Measurements from ENCODE around the gene RPLP2.

RPLP2 gene

DNA sequence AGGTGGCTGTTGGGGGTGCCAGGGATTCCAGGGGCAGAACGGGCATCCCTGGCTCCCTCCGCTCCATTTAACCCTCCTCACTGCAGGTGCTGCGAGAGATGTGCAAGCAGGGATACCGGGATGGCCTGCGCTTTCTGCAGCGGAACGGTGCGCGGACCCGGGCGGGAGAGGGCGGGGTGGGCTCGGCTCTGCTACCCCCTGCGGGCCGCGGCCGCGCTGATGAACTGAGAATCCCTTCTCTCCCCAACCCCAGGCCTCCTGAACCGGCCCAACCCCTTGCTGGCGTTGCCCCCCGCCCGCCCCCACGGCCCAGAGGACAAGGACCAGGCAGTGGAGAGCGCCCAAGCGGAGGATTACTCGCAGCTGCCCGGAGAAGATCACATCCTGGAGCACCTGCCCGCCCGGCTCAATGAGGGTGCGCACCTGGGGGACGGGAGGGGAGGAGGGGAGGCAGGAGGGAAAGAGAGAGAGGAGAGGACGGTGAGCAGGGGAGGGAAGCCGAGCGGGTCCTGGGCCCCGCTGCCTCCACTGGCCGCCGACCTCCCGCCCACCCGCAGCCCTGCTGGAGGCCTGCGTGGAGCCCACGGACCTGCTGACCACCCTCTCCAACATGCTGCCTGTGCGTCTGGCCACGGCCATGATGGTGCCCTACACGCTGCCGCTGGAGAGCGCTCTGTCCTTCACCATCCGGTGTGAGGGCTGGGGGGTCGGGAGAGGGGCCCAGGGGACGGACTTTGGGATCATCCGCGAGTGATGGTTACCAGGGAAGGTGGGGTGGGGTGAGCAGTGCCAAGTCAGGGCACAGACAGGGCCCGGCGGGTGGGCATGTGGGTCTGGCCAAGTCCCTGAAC lies 13.9 kb downstream of the RPLP2 start:
- TF ChIP-seq, protein P1, sequence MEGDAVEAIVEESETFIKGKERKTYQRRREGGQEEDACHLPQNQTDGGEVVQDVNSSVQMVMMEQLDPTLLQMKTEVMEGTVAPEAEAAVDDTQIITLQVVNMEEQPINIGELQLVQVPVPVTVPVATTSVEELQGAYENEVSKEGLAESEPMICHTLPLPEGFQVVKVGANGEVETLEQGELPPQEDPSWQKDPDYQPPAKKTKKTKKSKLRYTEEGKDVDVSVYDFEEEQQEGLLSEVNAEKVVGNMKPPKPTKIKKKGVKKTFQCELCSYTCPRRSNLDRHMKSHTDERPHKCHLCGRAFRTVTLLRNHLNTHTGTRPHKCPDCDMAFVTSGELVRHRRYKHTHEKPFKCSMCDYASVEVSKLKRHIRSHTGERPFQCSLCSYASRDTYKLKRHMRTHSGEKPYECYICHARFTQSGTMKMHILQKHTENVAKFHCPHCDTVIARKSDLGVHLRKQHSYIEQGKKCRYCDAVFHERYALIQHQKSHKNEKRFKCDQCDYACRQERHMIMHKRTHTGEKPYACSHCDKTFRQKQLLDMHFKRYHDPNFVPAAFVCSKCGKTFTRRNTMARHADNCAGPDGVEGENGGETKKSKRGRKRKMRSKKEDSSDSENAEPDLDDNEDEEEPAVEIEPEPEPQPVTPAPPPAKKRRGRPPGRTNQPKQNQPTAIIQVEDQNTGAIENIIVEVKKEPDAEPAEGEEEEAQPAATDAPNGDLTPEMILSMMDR (IDR thresholded peaks at IDR 0.05; ENCODE audit: borderline replicate concordance, insufficient read depth, low read depth, low read length) = no peak
- H3K4me3 ChIP-seq (ENCODE audit: low read depth, low read length) = no peak overlapping the region

DNA sequence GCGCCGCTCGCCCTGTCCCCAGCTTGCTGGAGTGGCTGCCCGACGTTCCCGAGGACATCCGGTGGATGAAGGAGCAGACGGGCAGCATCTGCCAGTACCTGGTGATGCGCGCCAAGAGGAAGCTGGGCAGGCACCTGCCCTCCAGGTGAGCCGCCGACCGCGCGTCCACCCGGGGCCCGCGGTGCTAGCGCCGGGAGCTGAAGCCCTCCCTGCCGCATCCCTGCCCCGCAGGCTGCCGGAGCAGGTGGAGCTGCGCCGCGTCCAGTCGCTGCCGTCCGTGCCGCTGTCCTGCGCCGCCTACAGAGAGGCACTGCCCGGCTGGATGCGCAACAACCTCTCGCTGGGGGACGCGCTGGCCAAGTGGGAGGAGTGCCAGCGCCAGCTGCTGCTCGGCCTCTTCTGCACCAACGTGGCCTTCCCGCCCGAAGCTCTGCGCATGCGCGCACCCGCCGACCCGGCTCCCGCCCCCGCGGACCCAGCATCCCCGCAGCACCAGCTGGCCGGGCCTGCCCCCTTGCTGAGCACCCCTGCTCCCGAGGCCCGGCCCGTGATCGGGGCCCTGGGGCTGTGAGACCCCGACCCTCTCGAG lies 14.6 kb downstream of the RPLP2 start:
- TF ChIP-seq, protein P1 (IDR thresholded peaks at IDR 0.05; ENCODE audit: borderline replicate concordance, insufficient read depth, low read depth, low read length) = no peak
- H3K4me3 ChIP-seq (ENCODE audit: low read depth, low read length) = no peak overlapping the region

DNA sequence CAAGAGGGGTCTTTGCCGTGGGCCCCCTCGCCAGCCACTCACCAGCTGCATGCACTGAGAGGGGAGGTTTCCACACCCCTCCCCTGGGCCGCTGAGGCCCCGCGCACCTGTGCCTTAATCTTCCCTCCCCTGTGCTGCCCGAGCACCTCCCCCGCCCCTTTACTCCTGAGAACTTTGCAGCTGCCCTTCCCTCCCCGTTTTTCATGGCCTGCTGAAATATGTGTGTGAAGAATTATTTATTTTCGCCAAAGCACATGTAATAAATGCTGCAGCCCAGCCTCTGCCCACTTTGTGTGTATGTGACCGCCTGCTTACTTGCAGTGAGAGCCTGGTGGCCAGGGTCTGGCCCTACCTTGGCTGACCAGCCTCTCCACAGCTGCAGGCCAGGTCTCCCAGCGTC lies 15.2 kb downstream of the RPLP2 start:
- TF ChIP-seq, protein P1 (IDR thresholded peaks at IDR 0.05; ENCODE audit: borderline replicate concordance, insufficient read depth, low read depth, low read length) = no peak

DNA sequence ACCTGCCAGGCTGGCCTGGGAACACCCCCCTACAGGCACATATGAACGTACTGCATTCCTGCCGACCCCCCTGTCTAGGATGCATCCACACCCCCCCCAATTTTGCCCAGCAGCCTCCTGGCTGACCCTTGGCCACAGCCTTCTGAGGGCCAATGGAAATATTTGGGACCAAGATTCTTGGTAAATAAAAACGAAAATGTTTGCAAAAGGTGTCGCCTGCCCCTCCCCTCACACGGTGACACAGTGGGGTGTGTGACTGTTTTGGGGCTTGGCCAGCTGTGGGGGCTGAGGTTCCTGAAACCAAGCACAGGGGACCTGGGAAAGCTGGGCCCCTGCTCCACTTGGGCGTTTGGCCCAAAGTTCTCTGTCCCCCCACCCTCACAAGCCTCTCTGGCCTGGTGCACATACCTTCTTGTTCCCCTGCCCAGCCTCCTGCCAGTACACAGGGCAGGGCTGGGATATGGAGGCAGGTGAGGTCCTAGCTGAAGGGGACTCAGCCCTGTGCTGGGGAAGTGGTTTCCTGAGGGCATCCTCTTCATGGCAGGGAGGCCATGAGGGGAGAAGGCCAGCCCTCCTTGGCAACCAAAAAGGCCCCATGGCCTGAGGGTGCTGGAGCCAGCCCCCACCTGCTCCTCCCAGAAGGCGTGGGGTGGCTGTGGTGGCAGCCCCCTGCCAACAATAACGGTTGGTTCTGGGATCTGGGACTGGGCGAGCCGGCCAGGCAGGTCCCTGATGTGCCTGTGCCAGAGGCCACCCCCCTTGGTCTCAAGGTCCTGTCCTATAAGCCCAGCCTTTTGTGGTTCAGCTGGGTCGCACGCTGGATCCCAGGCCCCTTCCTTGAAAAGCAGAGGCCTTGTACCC lies 15.8 kb downstream of the RPLP2 start:
- TF ChIP-seq, protein P1 (IDR thresholded peaks at IDR 0.05; ENCODE audit: borderline replicate concordance, insufficient read depth, low read depth, low read length) = no peak
- no peak overlapping the region for H3K4me3 ChIP-seq (ENCODE audit: low read depth, low read length)

More for the DNA sequence above, 15.2 kb downstream of the RPLP2 start:
- H3K4me3 ChIP-seq (ENCODE audit: low read depth, low read length) = no peak overlapping the region

DNA sequence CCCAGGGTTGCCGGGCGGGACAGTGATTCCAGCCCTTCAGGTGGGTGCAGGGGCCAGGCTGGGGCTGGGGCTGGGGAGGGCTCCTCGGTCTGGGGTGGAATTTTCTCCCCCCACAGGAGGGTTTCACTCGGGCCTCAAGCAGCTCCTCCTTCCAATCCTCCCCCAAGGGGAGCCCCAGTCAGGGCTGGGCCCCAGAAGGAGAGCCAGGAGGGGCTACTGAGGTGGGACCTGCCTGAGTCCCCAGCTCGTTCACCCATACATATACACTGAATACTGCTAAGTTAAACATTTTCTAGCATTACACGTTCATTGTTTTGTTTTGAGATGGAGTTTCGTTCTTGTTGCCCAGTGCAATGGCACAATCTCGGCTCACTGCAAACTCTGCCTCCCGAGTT lies 16.5 kb downstream of the RPLP2 start:
- H3K4me3 ChIP-seq (ENCODE audit: low read depth, low read length) = no peak overlapping the region
- TF ChIP-seq, protein P1 (IDR thresholded peaks at IDR 0.05; ENCODE audit: borderline replicate concordance, insufficient read depth, low read depth, low read length) = no peak

DNA sequence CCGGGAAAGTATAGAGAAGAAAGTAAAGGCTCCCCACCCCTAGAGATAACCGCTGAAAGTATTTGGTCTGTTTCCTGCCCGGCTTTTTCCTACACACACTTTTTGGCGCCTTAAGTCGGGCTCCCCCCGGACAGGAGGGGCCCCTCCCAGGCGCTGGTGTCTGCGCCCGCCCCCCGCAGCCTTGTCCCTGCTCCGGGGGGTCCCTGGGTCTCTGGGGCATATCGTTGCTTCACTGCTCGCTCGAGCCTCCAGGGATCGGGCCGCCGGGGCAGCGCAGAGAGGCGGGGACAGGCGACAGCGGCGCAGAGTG lies 17.0 kb downstream of the RPLP2 start:
- peak overlapping the region; percentile 55 for H3K4me3 ChIP-seq (ENCODE audit: low read depth, low read length)
- TF ChIP-seq, protein P1 (IDR thresholded peaks at IDR 0.05; ENCODE audit: borderline replicate concordance, insufficient read depth, low read depth, low read length) = no peak
